HepG2 (cell line): ENCODE data around the gene TSG101. TPM values are rescaled to one million over a fixed set of nuclear protein-coding genes. Genes with fewer than 3 reads are reported as not detected.
A peak's percentile ranks its signal among the peaks of the same experiment; 100 is the strongest.

Experiments
- ATF5 ChIP-seq: sonication (generic); formaldehyde crosslinking; IDR thresholded peaks from 2 replicates; pipeline ENCODE4 v1.4.0; 2020; ENCODE audit warnings: mild to moderate bottlenecking, low read depth, missing genetic modification reagents
- CEBPZ ChIP-seq: IDR thresholded peaks from 2 replicates; pipeline ENCODE4 v1.6.1; 2012; ENCODE audit warnings: low read length, improper control_type of control experiment
- ELF3 ChIP-seq: IDR thresholded peaks from 2 replicates; pipeline ENCODE4 v1.6.1; 2016; ENCODE audit warnings: missing genetic modification reagents, missing compliant biosample characterization
- FLYWCH1 ChIP-seq: sonication (generic); formaldehyde crosslinking; IDR thresholded peaks from 2 replicates; pipeline ENCODE4 v1.8.1; 2023; ENCODE audit warnings: mild to moderate bottlenecking, missing genetic modification reagents
- MED13 ChIP-seq: sonication (generic); formaldehyde crosslinking; IDR thresholded peaks from 2 replicates; pipeline ENCODE4 v1.5.0; 2020; ENCODE audit warnings: missing genetic modification reagents
- MIER2 ChIP-seq: IDR thresholded peaks from 2 replicates; pipeline ENCODE4 v1.6.1; 2016; ENCODE audit warnings: missing biosample characterization, missing genetic modification reagents
- NFATC3 ChIP-seq: sonication (generic); formaldehyde crosslinking; IDR thresholded peaks from 2 replicates; pipeline ENCODE4 v1.5.1; 2020; ENCODE audit warnings: mild to moderate bottlenecking, missing genetic modification reagents
- PITX1 ChIP-seq: sonication (generic); formaldehyde crosslinking; IDR thresholded peaks from 2 replicates; pipeline ENCODE4 v1.5.1; 2020; ENCODE audit warnings: mild to moderate bottlenecking, missing genetic modification reagents
- POLR2A ChIP-seq, 2 experiments: IDR thresholded peaks; 2 replicates each; pipeline ENCODE4 v1.6.1; 2011; ENCODE audit warnings: low read depth in 2 of 2, low read length in 2 of 2, mild to moderate bottlenecking in 1 of 2, moderate library complexity in 1 of 2; ENCODE audit not compliant: insufficient read depth in 1 of 2
- SNRNP70 ChIP-seq: fragments of 200-400 bp; formaldehyde crosslinking; IDR thresholded peaks from 2 replicates; pipeline ENCODE4 v1.6.1; 2017; ENCODE audit warnings: mild to moderate bottlenecking, low read depth, low read length, moderate library complexity
- TCF12 ChIP-seq, 2 experiments: fragments of 450-650 bp in 1 of 2; sonication (generic) in 1 of 2; formaldehyde crosslinking in 1 of 2; IDR thresholded peaks; 2 replicates each; pipeline versions ENCODE4 v1.6.1 to v1.8.0; 2017 to 2022; ENCODE audit warnings: antibody characterized with exemption in 1 of 2, mild to moderate bottlenecking in 1 of 2, missing genetic modification reagents in 1 of 2, moderate library complexity in 1 of 2
- XBP1 ChIP-seq: sonication (generic); formaldehyde crosslinking; IDR thresholded peaks from 2 replicates; pipeline ENCODE4 v1.5.0; 2020; ENCODE audit warnings: missing genetic modification reagents
- ZMYM2 ChIP-seq: sonication (generic); formaldehyde crosslinking; IDR thresholded peaks from 2 replicates; pipeline ENCODE4 v1.8.0; 2022; ENCODE audit warnings: mild to moderate bottlenecking, missing genetic modification reagents
- ZMYM4 ChIP-seq: sonication (generic); formaldehyde crosslinking; IDR thresholded peaks from 2 replicates; pipeline ENCODE4 v1.8.1; 2023; ENCODE audit warnings: mild to moderate bottlenecking, missing genetic modification reagents
- ZNF263 ChIP-seq: sonication (generic); formaldehyde crosslinking; IDR thresholded peaks from 2 replicates; pipeline ENCODE4 v1.4.0; 2020; ENCODE audit warnings: missing genetic modification reagents
- ZNF460 ChIP-seq: sonication (generic); formaldehyde crosslinking; IDR thresholded peaks from 2 replicates; pipeline ENCODE4 v1.5.1; 2020; ENCODE audit warnings: missing genetic modification reagents, mild to moderate bottlenecking, borderline replicate concordance
- ZSCAN21 ChIP-seq: sonication (generic); formaldehyde crosslinking; IDR thresholded peaks from 2 replicates; pipeline ENCODE4 v1.8.0; 2022; ENCODE audit warnings: mild to moderate bottlenecking, missing genetic modification reagents, moderate library complexity, borderline replicate concordance
- polyA plus RNA-seq, 8 experiments: library from polyadenylated mRNA; depleted of rRNA in 3 of 8; stranded (reverse) in 7 of 8; unstranded in 1 of 8; fragments of >200 nt; fragmentation: Illumina TruSeq in 4 of 8; extraction: Trizol in 4 of 8; gene quantifications; 2 replicates each; pipeline versions ENCODE4 v1.2.1 to v1.2.3, GENCODE V29; 2011 to 2016; ENCODE audit warnings: low read depth in 4 of 8, missing spikeins in 1 of 8, mixed read lengths in 1 of 8; ENCODE audit not compliant: insufficient read depth in 1 of 8
- total RNA-seq, 5 experiments: library from RNA; depleted of rRNA; stranded (reverse); fragments of >200 nt; fragmentation: Illumina TruSeq; extraction: Trizol; gene quantifications; 2 replicates each; pipeline ENCODE4 v1.2.3, GENCODE V29; 2016; ENCODE audit warnings: low read depth in 1 of 5
- TF ChIP-seq, protein P1 (sequence below): sonication (generic); formaldehyde crosslinking; IDR thresholded peaks from 2 replicates; pipeline ENCODE4 v1.9.0; 2021; ENCODE audit warnings: missing genetic modification reagents, borderline replicate concordance
- TF ChIP-seq, protein P2 (sequence below): sonication (generic); formaldehyde crosslinking; conservative IDR thresholded peaks from 2 replicates; pipeline ENCODE4 v1.4.0; 2020; ENCODE audit warnings: missing genetic modification reagents
- TF ChIP-seq, protein P3 (sequence below): sonication (generic); formaldehyde crosslinking; IDR thresholded peaks from 2 replicates; pipeline ENCODE4 v1.8.1; 2023; ENCODE audit warnings: mild to moderate bottlenecking, missing genetic modification reagents, borderline replicate concordance
- TF ChIP-seq, protein P4 (sequence below): sonication (generic); formaldehyde crosslinking; IDR thresholded peaks from 2 replicates; pipeline ENCODE4 v1.5.0; 2020; ENCODE audit warnings: missing genetic modification reagents, mild to moderate bottlenecking, borderline replicate concordance

TSG101 gene
- total and polyA plus RNA-seq, 2 of the 13 experiments (the other 11 are each of a cell fraction or from before 2014, with no cell fraction given): 69.3 to 206 TPM

DNA sequence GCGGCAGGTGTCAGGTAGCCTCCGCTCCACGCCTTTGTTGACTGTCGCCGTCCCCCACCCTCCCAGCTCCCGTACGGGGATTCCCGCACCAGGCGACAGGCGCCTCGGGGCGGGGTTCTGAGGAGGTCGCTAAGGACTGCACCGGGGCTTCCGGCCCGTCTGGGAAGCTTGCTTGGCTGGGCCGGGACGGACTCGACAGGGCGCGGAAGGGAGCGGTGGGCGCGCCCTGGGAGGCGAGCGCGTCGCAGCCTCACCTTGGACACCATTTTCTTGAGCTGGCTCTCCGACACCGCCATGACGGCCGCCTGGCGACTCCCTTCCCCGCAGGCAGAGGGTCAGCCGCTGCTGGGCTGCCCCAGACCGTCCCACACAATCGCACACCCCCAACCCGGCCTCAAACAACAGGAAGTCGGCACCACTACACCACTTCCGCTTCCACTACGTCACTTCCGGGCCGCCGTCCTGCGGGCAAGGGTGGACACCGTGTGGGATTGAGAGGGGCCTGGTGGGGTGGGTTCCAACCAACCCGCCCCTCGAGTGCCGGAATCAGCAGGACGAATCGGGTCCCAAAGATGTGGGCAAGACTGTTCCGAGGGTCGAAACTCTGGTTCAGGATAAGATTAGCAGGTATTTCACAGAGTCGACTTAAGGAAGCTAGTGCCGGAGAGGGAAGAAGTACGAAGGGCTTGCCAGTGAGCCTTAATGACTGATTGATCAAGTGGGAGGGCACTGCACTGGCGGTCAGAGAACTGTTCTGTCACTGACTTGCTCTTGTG, at the start of gene TSG101 (continued):
- TF ChIP-seq ELF3 (peak; percentile 76), ZMYM4 (CRISPR knock-in tag) (peak; percentile 91), ZNF460 (no peak; the same call in 1 of the 2 replicates), MIER2 (CRISPR knock-in tag) (no peak), ZSCAN21 (CRISPR knock-in tag) (peak; percentile 22; the same call in 1 of the 2 replicates), MED13 (peak; percentile 71), ZNF263 (CRISPR knock-in tag) (no peak), NFATC3 (CRISPR knock-in tag) (0 out of 2 replicates have a peak, but pooled peaks have one; percentile 69), POLR2A (IDR thresholded peaks at IDR 0.05; ENCODE audit: insufficient read depth in 1 of 2, low read depth in 2 of 2, low read length in 2 of 2) (peak; percentile 90 to 95), PITX1 (CRISPR knock-in tag) (peak; percentile 72), ZMYM2 (CRISPR knock-in tag) (0 out of 2 replicates have a peak, but pooled peaks have one; percentile 58), ATF5 (CRISPR knock-in tag) (no peak), XBP1 (CRISPR knock-in tag) (0 out of 2 replicates have a peak, but pooled peaks have one; percentile 59), TCF12 (IDR thresholded peaks at IDR 0.05) (no peak), TCF12 (CRISPR knock-in tag; IDR thresholded peaks at IDR 0.05) (peak; percentile 69; the same call in 1 of the 2 replicates), FLYWCH1 (CRISPR knock-in tag) (no peak), CEBPZ (no peak), SNRNP70 (no peak)
- TF ChIP-seq, protein P1, sequence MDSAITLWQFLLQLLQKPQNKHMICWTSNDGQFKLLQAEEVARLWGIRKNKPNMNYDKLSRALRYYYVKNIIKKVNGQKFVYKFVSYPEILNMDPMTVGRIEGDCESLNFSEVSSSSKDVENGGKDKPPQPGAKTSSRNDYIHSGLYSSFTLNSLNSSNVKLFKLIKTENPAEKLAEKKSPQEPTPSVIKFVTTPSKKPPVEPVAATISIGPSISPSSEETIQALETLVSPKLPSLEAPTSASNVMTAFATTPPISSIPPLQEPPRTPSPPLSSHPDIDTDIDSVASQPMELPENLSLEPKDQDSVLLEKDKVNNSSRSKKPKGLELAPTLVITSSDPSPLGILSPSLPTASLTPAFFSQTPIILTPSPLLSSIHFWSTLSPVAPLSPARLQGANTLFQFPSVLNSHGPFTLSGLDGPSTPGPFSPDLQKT (CRISPR knock-in tag): no peak
- TF ChIP-seq, protein P2, sequence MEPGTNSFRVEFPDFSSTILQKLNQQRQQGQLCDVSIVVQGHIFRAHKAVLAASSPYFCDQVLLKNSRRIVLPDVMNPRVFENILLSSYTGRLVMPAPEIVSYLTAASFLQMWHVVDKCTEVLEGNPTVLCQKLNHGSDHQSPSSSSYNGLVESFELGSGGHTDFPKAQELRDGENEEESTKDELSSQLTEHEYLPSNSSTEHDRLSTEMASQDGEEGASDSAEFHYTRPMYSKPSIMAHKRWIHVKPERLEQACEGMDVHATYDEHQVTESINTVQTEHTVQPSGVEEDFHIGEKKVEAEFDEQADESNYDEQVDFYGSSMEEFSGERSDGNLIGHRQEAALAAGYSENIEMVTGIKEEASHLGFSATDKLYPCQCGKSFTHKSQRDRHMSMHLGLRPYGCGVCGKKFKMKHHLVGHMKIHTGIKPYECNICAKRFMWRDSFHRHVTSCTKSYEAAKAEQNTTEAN (CRISPR knock-in tag): peak; percentile 66
- TF ChIP-seq, protein P3, sequence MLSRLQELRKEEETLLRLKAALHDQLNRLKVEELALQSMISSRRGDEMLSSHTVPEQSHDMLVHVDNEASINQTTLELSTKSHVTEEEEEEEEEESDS (CRISPR knock-in tag): no peak
- TF ChIP-seq, protein P4, sequence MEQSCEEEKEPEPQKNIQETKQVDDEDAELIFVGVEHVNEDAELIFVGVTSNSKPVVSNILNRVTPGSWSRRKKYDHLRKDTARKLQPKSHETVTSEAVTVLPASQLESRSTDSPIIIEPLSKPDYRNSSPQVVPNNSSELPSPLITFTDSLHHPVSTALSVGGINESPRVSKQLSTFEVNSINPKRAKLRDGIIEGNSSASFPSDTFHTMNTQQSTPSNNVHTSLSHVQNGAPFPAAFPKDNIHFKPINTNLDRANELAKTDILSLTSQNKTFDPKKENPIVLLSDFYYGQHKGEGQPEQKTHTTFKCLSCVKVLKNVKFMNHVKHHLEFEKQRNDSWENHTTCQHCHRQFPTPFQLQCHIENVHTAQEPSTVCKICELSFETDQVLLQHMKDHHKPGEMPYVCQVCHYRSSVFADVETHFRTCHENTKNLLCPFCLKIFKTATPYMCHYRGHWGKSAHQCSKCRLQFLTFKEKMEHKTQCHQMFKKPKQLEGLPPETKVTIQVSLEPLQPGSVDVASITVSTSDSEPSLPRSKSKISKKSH: peak; percentile 83; the same call in 1 of the 2 replicates
